Measurements from ENCODE around the gene MPL. TPM values are rescaled to one million over a fixed set of nuclear protein-coding genes. Genes with fewer than 3 reads are reported as not detected.
A peak's percentile ranks its signal among the peaks of the same experiment; 100 is the strongest.

Gene MPL
- total and polyA plus RNA-seq, 2 of the 13 experiments (the other 11 are each of a cell fraction or from before 2014, with no cell fraction given), result not detected

GRCh38 chr1:43348343-43348808, 10.8 kb downstream of the MPL start (continued):
- TF ChIP-seq FOXC1 (CRISPR knock-in tag; IDR thresholded peaks at IDR 0.05; ENCODE audit: borderline replicate concordance) (0 out of 2 replicates have a peak, but pooled peaks have one; percentile 83), XRCC5 (optimal IDR thresholded peaks at IDR 0.05; ENCODE audit: low read length) (no peak), ZNF282 (IDR thresholded peaks at IDR 0.05; ENCODE audit: partially characterized antibody) (no peak), ZNF263 (CRISPR knock-in tag; IDR thresholded peaks at IDR 0.05) (peak; percentile 11; the same call in 1 of the 2 replicates), KIAA2018 (CRISPR knock-in tag; IDR thresholded peaks at IDR 0.05; ENCODE audit: borderline replicate concordance) (no peak), ZBTB34 (CRISPR knock-in tag; IDR thresholded peaks at IDR 0.05) (0 out of 2 replicates have a peak, but pooled peaks have one; percentile 16), SPEN (CRISPR knock-in tag; IDR thresholded peaks at IDR 0.05; ENCODE audit: low read depth) (no peak), ZNF296 (CRISPR knock-in tag; conservative IDR thresholded peaks at IDR 0.05) (0 out of 2 replicates have a peak, but pooled peaks have one; percentile 59), ZFP91 (CRISPR knock-in tag; IDR thresholded peaks at IDR 0.05; ENCODE audit: borderline replicate concordance) (no peak), ZFP36L2 (CRISPR knock-in tag; IDR thresholded peaks at IDR 0.05) (no peak), ZNF317 (CRISPR knock-in tag; IDR thresholded peaks at IDR 0.05) (no peak), NCOA1 (CRISPR knock-in tag; IDR thresholded peaks at IDR 0.05) (no peak), GFI1 (CRISPR knock-in tag; IDR thresholded peaks at IDR 0.05; ENCODE audit: borderline replicate concordance) (no peak), SP1 (IDR thresholded peaks at IDR 0.05) (no peak), SP1 (CRISPR knock-in tag; IDR thresholded peaks at IDR 0.05) (no peak), LCORL (IDR thresholded peaks at IDR 0.05) (no peak), LCORL (CRISPR knock-in tag; IDR thresholded peaks at IDR 0.05) (no peak), ZC3H4 (CRISPR knock-in tag; IDR thresholded peaks at IDR 0.05; ENCODE audit: borderline replicate concordance) (peak; percentile 75; the same call in 1 of the 2 replicates), PLRG1 (conservative IDR thresholded peaks at IDR 0.05) (no peak), MTF2 (CRISPR knock-in tag; IDR thresholded peaks at IDR 0.05; ENCODE audit: borderline replicate concordance) (no peak), ZNF17 (CRISPR knock-in tag; IDR thresholded peaks at IDR 0.05) (no peak)

Measured in HepG2 (cell line).